NCI-H226 (cell line): ENCODE data around the gene R3HDM4.

Source experiments
- DNase-seq: peaks from one replicate; pipeline ENCODE4 v3.0.0-alpha.2; 2015

The R3HDM4 gene

GRCh38 chr19:947090-947706 is 34.2 kb upstream of the R3HDM4 start:
- DNase-seq, result no peak

- DNase-seq, result no peak
Measured at GRCh38 chr19:945401-946252, 32.6 kb upstream of the R3HDM4 start.

GRCh38 chr19:944663-945241 is 31.7 kb upstream of the R3HDM4 start:
- DNase-seq, result no peak

GRCh38 chr19:944171-944567 is 31.1 kb upstream of the R3HDM4 start:
- DNase-seq, result peak; percentile 57

- no peak for DNase-seq
Measured at GRCh38 chr19:943551-944170, 30.6 kb upstream of the R3HDM4 start.

GRCh38 chr19:942133-942645 is 29.2 kb upstream of the R3HDM4 start:
- no peak for DNase-seq

- no peak for DNase-seq
Measured at GRCh38 chr19:941292-942132, 28.5 kb upstream of the R3HDM4 start.

- peak; percentile 67 for DNase-seq
Measured at GRCh38 chr19:940591-941291, 27.7 kb upstream of the R3HDM4 start.

GRCh38 chr19:939922-940321 is 26.9 kb upstream of the R3HDM4 start:
- DNase-seq, result no peak

- DNase-seq, result no peak
Measured at GRCh38 chr19:939439-939838, 26.4 kb upstream of the R3HDM4 start.

- no peak for DNase-seq
Measured at GRCh38 chr19:938233-938923, 25.4 kb upstream of the R3HDM4 start.

GRCh38 chr19:937259-937694 is 24.3 kb upstream of the R3HDM4 start:
- no peak for DNase-seq

- no peak for DNase-seq
Measured at GRCh38 chr19:936175-936546, 23.1 kb upstream of the R3HDM4 start.

- no peak for DNase-seq
Measured at GRCh38 chr19:934865-935479, 22.0 kb upstream of the R3HDM4 start.

- no peak for DNase-seq
Measured at GRCh38 chr19:934197-934840, 21.3 kb upstream of the R3HDM4 start.

- DNase-seq, result no peak
Measured at GRCh38 chr19:933553-933882, 20.5 kb upstream of the R3HDM4 start.

GRCh38 chr19:932648-933552 is 19.9 kb upstream of the R3HDM4 start:
- peak; percentile 46 for DNase-seq

- DNase-seq, result no peak
Measured at GRCh38 chr19:931860-932647, 19.0 kb upstream of the R3HDM4 start.
